ENCODE data around the gene ZNF304. TPM values are rescaled to one million over a fixed set of nuclear protein-coding genes. Genes with fewer than 3 reads are reported as not detected.

ZNF304 gene
- total RNA-seq, 1 experiment from 2014 or later: 0.07 TPM

DNA sequence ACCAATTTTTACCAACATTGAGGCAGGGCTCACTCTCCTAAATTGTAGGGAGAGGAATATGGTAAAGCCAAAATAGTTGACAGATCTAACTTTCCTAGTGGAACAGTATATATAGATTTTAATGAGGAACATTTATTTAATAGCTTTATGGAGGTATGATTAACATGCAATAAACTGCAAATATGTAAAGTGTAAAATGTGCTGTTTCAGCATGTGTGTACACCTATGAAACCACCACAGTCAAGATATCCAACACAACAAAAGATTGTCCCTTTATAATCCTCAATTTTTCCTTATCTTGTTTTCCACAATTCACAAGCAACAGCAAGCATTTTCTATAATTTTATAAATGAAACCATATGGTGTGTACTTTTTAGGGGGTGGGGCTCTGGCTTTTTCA is 8.2 kb downstream of the ZNF304 start:
- TF ChIP-seq, protein P1, sequence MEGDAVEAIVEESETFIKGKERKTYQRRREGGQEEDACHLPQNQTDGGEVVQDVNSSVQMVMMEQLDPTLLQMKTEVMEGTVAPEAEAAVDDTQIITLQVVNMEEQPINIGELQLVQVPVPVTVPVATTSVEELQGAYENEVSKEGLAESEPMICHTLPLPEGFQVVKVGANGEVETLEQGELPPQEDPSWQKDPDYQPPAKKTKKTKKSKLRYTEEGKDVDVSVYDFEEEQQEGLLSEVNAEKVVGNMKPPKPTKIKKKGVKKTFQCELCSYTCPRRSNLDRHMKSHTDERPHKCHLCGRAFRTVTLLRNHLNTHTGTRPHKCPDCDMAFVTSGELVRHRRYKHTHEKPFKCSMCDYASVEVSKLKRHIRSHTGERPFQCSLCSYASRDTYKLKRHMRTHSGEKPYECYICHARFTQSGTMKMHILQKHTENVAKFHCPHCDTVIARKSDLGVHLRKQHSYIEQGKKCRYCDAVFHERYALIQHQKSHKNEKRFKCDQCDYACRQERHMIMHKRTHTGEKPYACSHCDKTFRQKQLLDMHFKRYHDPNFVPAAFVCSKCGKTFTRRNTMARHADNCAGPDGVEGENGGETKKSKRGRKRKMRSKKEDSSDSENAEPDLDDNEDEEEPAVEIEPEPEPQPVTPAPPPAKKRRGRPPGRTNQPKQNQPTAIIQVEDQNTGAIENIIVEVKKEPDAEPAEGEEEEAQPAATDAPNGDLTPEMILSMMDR (IDR thresholded peaks at IDR 0.05; ENCODE audit: insufficient read depth in 1 of 2, low read depth in 1 of 2, low read length in 1 of 2, severe bottlenecking in 1 of 2, unreplicated experiment in 1 of 2): no peak
- Histone ChIP-seq H3K4me1 (peaks cover 3% of the 10 kb centered on the region; the same call in 1 of the 2 replicates), H3K4me3 (ENCODE audit: low read depth, low read length) (no peak overlapping the region), H3K27me3 (replicated peaks; ENCODE audit: control insufficient read depth, insufficient read depth, low read length) (no peaks in the 10 kb centered on the region), H3K9me3 (peaks cover 12% of the 10 kb centered on the region), H3K36me3 (ENCODE audit: control insufficient read depth, insufficient read depth, low read length) (no peaks in the 10 kb centered on the region)
- no peak for DNase-seq
- H3K9me3 Mint-ChIP-seq (ENCODE audit: unreplicated experiment): peaks cover 8% of the 10 kb centered on the region
- no peak overlapping the region for H3K27ac Mint-ChIP-seq (ENCODE audit: unreplicated experiment)
- peaks cover 19% of the 10 kb centered on the region for H3K4me1 Mint-ChIP-seq (ENCODE audit: low read depth, unreplicated experiment)
- intact Hi-C loops (cut with micrococcal nuclease; ENCODE audit: unreplicated experiment): no loop called here
- ChIA-PET CTCF (no interaction called here), POLR2A (no interaction called here)
- H3K27me3 Mint-ChIP-seq (ENCODE audit: insufficient read depth, unreplicated experiment): peaks cover 3% of the 10 kb centered on the region
- H3K36me3 Mint-ChIP-seq (ENCODE audit: insufficient read depth, unreplicated experiment): peaks cover 16% of the 10 kb centered on the region
- no TSS peak for BruUV-seq (replicated peaks)
- no peak overlapping the region for H3K4me3 Mint-ChIP-seq (ENCODE audit: unreplicated experiment)

DNA sequence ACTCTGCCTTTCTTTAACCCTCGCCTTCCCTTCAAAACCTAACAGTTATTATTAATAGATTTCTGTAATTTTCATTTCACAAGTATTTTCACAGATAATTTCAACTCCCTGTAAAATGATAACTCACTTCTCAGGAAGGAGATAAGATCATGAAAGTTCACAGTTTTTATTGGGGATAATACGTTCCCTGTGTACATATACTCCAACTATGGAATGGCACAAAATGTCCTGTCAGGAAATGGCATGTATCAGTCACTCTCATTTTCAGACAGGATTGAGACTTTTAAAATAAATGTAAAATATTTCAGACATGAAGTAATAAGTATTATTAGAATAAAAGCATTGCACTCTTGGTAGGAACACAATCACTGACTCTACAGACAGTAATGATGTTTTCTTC is 11.3 kb downstream of the ZNF304 start:
- POLR2A ChIA-PET: interaction anchor here (0.6 to 1.0 kb wide), 2 partner anchors 27 to 202 kb away, joined by 3 to 4 read pairs; partner anchors contain the start of gene ZNF548
- no peaks in the 10 kb centered on the region for H3K27me3 Mint-ChIP-seq (ENCODE audit: insufficient read depth, unreplicated experiment)
- CTCF ChIA-PET: interaction anchor here (1.3 kb wide), 1 partner anchor 27 kb away, joined by 3 read pairs; the partner anchor contains the start of gene ZNF548

DNA sequence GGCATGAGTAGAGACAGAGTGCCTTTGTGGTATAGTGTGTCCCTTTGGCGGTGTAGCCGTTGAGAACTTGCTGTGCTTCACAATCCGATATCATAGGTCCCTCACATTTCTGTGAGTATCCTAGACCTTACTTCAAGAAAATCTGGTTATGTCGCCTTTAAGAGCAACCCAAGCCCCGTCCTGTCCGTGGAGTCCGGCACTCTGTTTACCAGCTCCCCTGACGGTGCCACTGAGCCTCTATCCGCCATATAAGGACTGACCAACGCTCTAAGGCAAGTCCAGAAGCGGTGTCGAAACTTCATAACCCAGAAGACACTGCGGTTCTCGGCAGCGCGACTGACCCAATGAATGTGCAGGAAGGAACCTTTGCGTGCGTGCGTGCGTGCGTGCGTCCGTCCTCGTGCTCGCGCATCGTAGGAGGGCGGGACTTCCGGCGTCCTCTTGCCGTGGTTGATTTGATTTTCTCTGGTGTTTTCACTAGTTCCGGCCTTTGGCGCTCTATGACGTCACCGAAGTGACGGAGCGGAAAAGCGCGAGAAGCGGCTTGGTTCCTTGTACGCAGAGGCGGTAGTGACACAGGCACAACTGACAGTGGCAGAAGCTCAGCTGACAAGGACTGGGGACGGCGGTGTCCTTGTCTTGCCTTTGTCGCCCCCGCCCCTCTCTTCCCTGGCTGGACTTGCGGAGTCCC is 12.1 kb downstream of the ZNF304 start, which contains the start of the genes TRAPPC2B and ZNF547:
TSS of gene TRAPPC2B (plus strand) at position 555 of the 691 bp plus-strand sequence. CDS start 1,283 bp downstream, outside the sequence.
TSS of gene ZNF547 (plus strand) at position 555 of the 691 bp plus-strand sequence. CDS start 5,005 bp downstream, outside the sequence.
- H3K27ac Mint-ChIP-seq (ENCODE audit: unreplicated experiment): peak within 1 kb of the TSS; percentile 95
- peaks cover 17% of the 10 kb centered on the region for H3K36me3 Mint-ChIP-seq (ENCODE audit: insufficient read depth, unreplicated experiment)
- peaks cover 21% of the 10 kb centered on the region for H3K4me1 Mint-ChIP-seq (ENCODE audit: low read depth, unreplicated experiment)
- peak; percentile 98 to 99 for DNase-seq
- TF ChIP-seq, protein P1 (IDR thresholded peaks at IDR 0.05; ENCODE audit: insufficient read depth in 1 of 2, low read depth in 1 of 2, low read length in 1 of 2, severe bottlenecking in 1 of 2, unreplicated experiment in 1 of 2): no peak
- no TSS peak for BruUV-seq (replicated peaks)
- Histone ChIP-seq H3K4me1 (peaks cover 3% of the 10 kb centered on the region; the same call in 1 of the 2 replicates), H3K4me3 (ENCODE audit: low read depth, low read length) (peak within 1 kb of the TSS; percentile 77), H3K27me3 (replicated peaks; ENCODE audit: control insufficient read depth, insufficient read depth, low read length) (no peaks in the 10 kb centered on the region), H3K9me3 (peaks cover 16% of the 10 kb centered on the region), H3K36me3 (ENCODE audit: control insufficient read depth, insufficient read depth, low read length) (no peaks in the 10 kb centered on the region)
- CTCF ChIA-PET: interaction anchor here (0.6 to 1.3 kb wide), 2 partner anchors 26 to 60 kb away, joined by 3 to 4 read pairs; partner anchors contain the start of gene ZNF548
- POLR2A ChIA-PET: interaction anchor here (1.0 kb wide), 1 partner anchor 26 kb away, joined by 3 read pairs; the partner anchor contains the start of gene ZNF548
- peak within 1 kb of the TSS; percentile 84 for H3K4me3 Mint-ChIP-seq (ENCODE audit: unreplicated experiment)
- intact Hi-C loops (cut with micrococcal nuclease; ENCODE audit: unreplicated experiment): loop anchor here (1.0 kb wide), 4 partner anchors 48 to 123 kb away; partner anchors contain the start of genes ZNF17, ZNF460, ZNF749 and ZNF805
- peaks cover 9% of the 10 kb centered on the region for H3K9me3 Mint-ChIP-seq (ENCODE audit: unreplicated experiment)
- H3K27me3 Mint-ChIP-seq (ENCODE audit: insufficient read depth, unreplicated experiment): no peaks in the 10 kb centered on the region

More for the DNA sequence above, 11.3 kb downstream of the ZNF304 start:
- Histone ChIP-seq H3K36me3 (ENCODE audit: control insufficient read depth, insufficient read depth, low read length) (no peaks in the 10 kb centered on the region), H3K4me3 (ENCODE audit: low read depth, low read length) (peak overlapping the region; percentile 77), H3K9me3 (peaks cover 16% of the 10 kb centered on the region), H3K4me1 (peaks cover 3% of the 10 kb centered on the region; the same call in 1 of the 2 replicates), H3K27me3 (replicated peaks; ENCODE audit: control insufficient read depth, insufficient read depth, low read length) (no peaks in the 10 kb centered on the region)
- no TSS peak for BruUV-seq (replicated peaks)
- Mint-ChIP-seq H3K27ac (ENCODE audit: unreplicated experiment) (peak overlapping the region; percentile 95), H3K9me3 (ENCODE audit: unreplicated experiment) (peaks cover 9% of the 10 kb centered on the region), H3K4me1 (ENCODE audit: low read depth, unreplicated experiment) (peaks cover 21% of the 10 kb centered on the region), H3K36me3 (ENCODE audit: insufficient read depth, unreplicated experiment) (peaks cover 17% of the 10 kb centered on the region), H3K4me3 (ENCODE audit: unreplicated experiment) (peak overlapping the region; percentile 84)
- no peak for DNase-seq
- intact Hi-C loops (cut with micrococcal nuclease; ENCODE audit: unreplicated experiment): no loop called here
- TF ChIP-seq, protein P1 (IDR thresholded peaks at IDR 0.05; ENCODE audit: insufficient read depth in 1 of 2, low read depth in 1 of 2, low read length in 1 of 2, severe bottlenecking in 1 of 2, unreplicated experiment in 1 of 2): no peak

Data from Caco-2 (cell line).